ENCODE measurements around the gene ATP11A.

DNA sequence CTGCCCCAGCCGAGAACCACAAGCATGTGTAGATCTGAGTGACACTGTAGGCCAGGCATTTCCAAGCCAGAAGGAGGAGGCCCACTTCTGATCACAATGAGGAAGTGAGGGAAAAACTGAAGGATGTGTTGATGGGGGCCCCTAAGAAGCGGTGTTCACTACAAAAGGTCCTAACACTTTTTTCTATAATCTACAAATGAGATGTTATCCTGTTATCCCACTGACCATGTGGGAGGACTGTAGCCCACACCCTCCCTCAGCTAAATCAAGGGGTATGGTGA lies 180.2 kb downstream of the ATP11A start:
- TF ChIP-seq, protein P1, sequence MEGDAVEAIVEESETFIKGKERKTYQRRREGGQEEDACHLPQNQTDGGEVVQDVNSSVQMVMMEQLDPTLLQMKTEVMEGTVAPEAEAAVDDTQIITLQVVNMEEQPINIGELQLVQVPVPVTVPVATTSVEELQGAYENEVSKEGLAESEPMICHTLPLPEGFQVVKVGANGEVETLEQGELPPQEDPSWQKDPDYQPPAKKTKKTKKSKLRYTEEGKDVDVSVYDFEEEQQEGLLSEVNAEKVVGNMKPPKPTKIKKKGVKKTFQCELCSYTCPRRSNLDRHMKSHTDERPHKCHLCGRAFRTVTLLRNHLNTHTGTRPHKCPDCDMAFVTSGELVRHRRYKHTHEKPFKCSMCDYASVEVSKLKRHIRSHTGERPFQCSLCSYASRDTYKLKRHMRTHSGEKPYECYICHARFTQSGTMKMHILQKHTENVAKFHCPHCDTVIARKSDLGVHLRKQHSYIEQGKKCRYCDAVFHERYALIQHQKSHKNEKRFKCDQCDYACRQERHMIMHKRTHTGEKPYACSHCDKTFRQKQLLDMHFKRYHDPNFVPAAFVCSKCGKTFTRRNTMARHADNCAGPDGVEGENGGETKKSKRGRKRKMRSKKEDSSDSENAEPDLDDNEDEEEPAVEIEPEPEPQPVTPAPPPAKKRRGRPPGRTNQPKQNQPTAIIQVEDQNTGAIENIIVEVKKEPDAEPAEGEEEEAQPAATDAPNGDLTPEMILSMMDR (IDR thresholded peaks at IDR 0.05; ENCODE audit: low read depth, low read length), result no peak
- TF ChIP-seq EZH2phosphoT487 (IDR thresholded peaks at IDR 0.05; ENCODE audit: low read depth), result no peak
